IMR-90 (cell line): ENCODE results near the gene DNAJC5G. TPM values are rescaled to one million over a fixed set of nuclear protein-coding genes. Genes with fewer than 3 reads are reported as not detected.

ENCODE experiments used
- ATAC-seq: fragments of 200-7000 bp; cut with Tn5 transposase; 2 replicates; pipeline ENCODE4 v1.9.1; 2020; ENCODE audit warnings: low read depth, mild to moderate bottlenecking, moderate library complexity
- BruUV-seq: library from RNA; stranded (reverse); fragments of 400-500 nt; replicated peaks from 2 replicates; lab custom pipeline; 2021; lab: Mats Ljungman, UMichigan
- CTCF ChIA-PET: fragments of 300-600 bp; formaldehyde crosslinking; extraction: SDS; loops from one replicate; lab custom pipeline; 2021; ENCODE audit warnings: antibody characterized with exemption; lab: Yijun Ruan, JAX
- POLR2A ChIA-PET: fragments of 300-600 bp; sonication (Branson Sonifier 250); formaldehyde crosslinking; loops from one replicate; lab custom pipeline; 2022; ENCODE audit warnings: antibody characterized with exemption; ENCODE audit not compliant: unreplicated experiment; lab: Charles Lee
- DNase-seq: peaks from one replicate; pipeline ENCODE4 v3.0.0; 2013
- H2AFZ ChIP-seq: replicated peaks from 2 replicates; pipeline ENCODE3; 2013; ENCODE audit warnings: low read length, mild to moderate bottlenecking; ENCODE audit not compliant: poor library complexity
- H2AK5ac ChIP-seq: 2 replicates; pipeline ENCODE4 v1.6.1; 2013; ENCODE audit warnings: low read depth, low read length, inconsistent platforms
- H2AK9ac ChIP-seq: replicated peaks from 2 replicates; pipeline ENCODE3; 2013; ENCODE audit warnings: mild to moderate bottlenecking, low read depth, low read length, moderate library complexity; ENCODE audit not compliant: poor library complexity
- H2BK120ac ChIP-seq: 2 replicates; pipeline ENCODE4 v1.6.1; 2013; ENCODE audit warnings: low read depth, low read length, inconsistent platforms
- H2BK15ac ChIP-seq: 3 replicates; pipeline ENCODE4 v1.6.1; 2013; ENCODE audit warnings: low read depth, low read length, inconsistent platforms
- H2BK20ac ChIP-seq: 2 replicates; pipeline ENCODE4 v1.6.1; 2013; ENCODE audit warnings: low read depth, mild to moderate bottlenecking, inconsistent platforms, low read length, moderate library complexity
- H2BK5ac ChIP-seq: 2 replicates; pipeline ENCODE4 v1.6.1; 2013; ENCODE audit warnings: mild to moderate bottlenecking, low read depth, low read length, inconsistent platforms; ENCODE audit not compliant: poor library complexity, severe bottlenecking
- H3K14ac ChIP-seq: replicated peaks from 2 replicates; pipeline ENCODE4 v1.6.1; 2013; ENCODE audit warnings: low read depth, low read length, inconsistent platforms
- H3K18ac ChIP-seq: 2 replicates; pipeline ENCODE4 v1.6.1; 2013; ENCODE audit warnings: low read depth, low read length, control low read depth
- H3K23ac ChIP-seq: 2 replicates; pipeline ENCODE4 v1.6.1; 2013; ENCODE audit warnings: low read depth, low read length, inconsistent platforms
- H3K27ac ChIP-seq: 2 replicates; pipeline ENCODE4 v1.5.1; 2013; ENCODE audit warnings: mild to moderate bottlenecking, control low read depth, low read length; ENCODE audit not compliant: insufficient read depth
- H3K27me3 ChIP-seq: 2 replicates; pipeline ENCODE4 v1.6.1; 2013; ENCODE audit warnings: low read length; ENCODE audit not compliant: control insufficient read depth, insufficient read depth
- H3K36me3 ChIP-seq: 2 replicates; pipeline ENCODE4 v1.6.1; 2013; ENCODE audit warnings: low read length, mixed read lengths; ENCODE audit not compliant: control insufficient read depth, insufficient read depth
- H3K4ac ChIP-seq: 2 replicates; pipeline ENCODE4 v1.6.1; 2013; ENCODE audit warnings: low read depth, low read length, inconsistent platforms
- H3K4me1 ChIP-seq: 2 replicates; pipeline ENCODE4 v1.6.1; 2013; ENCODE audit warnings: low read length, mixed read lengths; ENCODE audit not compliant: control insufficient read depth, insufficient read depth
- H3K4me2 ChIP-seq: 2 replicates; pipeline ENCODE4 v1.6.1; 2013; ENCODE audit warnings: low read depth, mild to moderate bottlenecking, control low read depth, low read length, moderate library complexity
- H3K4me3 ChIP-seq: 2 replicates; pipeline ENCODE4 v1.5.1; 2013; ENCODE audit warnings: low read depth, mild to moderate bottlenecking, control low read depth, low read length, moderate library complexity; ENCODE audit not compliant: insufficient read depth
- H3K56ac ChIP-seq: 2 replicates; pipeline ENCODE4 v1.6.1; 2013; ENCODE audit warnings: low read length, inconsistent platforms; ENCODE audit not compliant: insufficient read depth; ENCODE audit errors: extremely low read depth
- H3K79me1 ChIP-seq, 2 experiments: 2 replicates each; pipeline ENCODE4 v1.6.1; 2013; ENCODE audit warnings: low read length in 2 of 2, inconsistent platforms in 1 of 2, low read depth in 1 of 2
- H3K9ac ChIP-seq: 2 replicates; pipeline ENCODE4 v1.6.1; 2013; ENCODE audit warnings: low read depth, low read length, control low read depth
- H3K9me1 ChIP-seq: 2 replicates; pipeline ENCODE4 v1.6.1; 2013; ENCODE audit warnings: low read length, inconsistent platforms; ENCODE audit not compliant: insufficient read depth
- H3K9me3 ChIP-seq: 2 replicates; pipeline ENCODE4 v1.6.1; 2013; ENCODE audit warnings: low read length; ENCODE audit not compliant: control insufficient read depth, insufficient read depth
- H4K20me1 ChIP-seq: 2 replicates; pipeline ENCODE4 v1.6.1; 2013; ENCODE audit warnings: low read length, inconsistent platforms; ENCODE audit not compliant: insufficient read depth
- H4K5ac ChIP-seq: 2 replicates; pipeline ENCODE4 v1.6.1; 2013; ENCODE audit warnings: mild to moderate bottlenecking, low read depth, low read length, control low read depth
- H4K8ac ChIP-seq, 2 experiments: 2 replicates each; pipeline ENCODE4 v1.6.1; 2013; ENCODE audit warnings: low read depth in 2 of 2, low read length in 2 of 2, control low read depth in 1 of 2, inconsistent platforms in 1 of 2
- H4K91ac ChIP-seq: 2 replicates; pipeline ENCODE4 v1.6.1; 2013; ENCODE audit warnings: low read depth, low read length, inconsistent platforms; ENCODE audit not compliant: insufficient read depth
- MXI1 ChIP-seq: IDR thresholded peaks from 2 replicates; pipeline ENCODE4 v1.6.1; 2012; ENCODE audit warnings: low read depth, mild to moderate bottlenecking, low read length, moderate library complexity, borderline replicate concordance
- RAD21 ChIP-seq: IDR thresholded peaks from 2 replicates; pipeline ENCODE4 v1.6.1; 2012; ENCODE audit warnings: low read length, improper control_type of control experiment
- WGBS, 2 experiments: methylation state at CpG; one replicate each; pipeline versions ENCODE4 v1.1.5 to v1.1.7; 2013; ENCODE audit warnings: missing lambda C conversion rate in 2 of 2; ENCODE audit not compliant: insufficient read length in 1 of 2; ENCODE audit errors: extremely low coverage in 2 of 2; 5-methylcytosine and 5-hydroxymethylcytosine counted together
- dilution Hi-C: fragments of 300-500 bp; cut with HindIII; formaldehyde crosslinking; loops from one replicate; pipeline ENCODE4 v1.14.3; 2018; ENCODE audit warnings: low sequenced_read_pairs; ENCODE audit not compliant: unreplicated experiment
- in situ Hi-C: fragments of 300-500 bp; cut with MboI; formaldehyde crosslinking; loops from 3 replicates; pipeline ENCODE4 v1.14.3; 2019; ENCODE audit warnings: low sequenced_read_pairs, inconsistent platforms, mixed read lengths
- intact Hi-C: fragments of 100-400 bp; cut with micrococcal nuclease; formaldehyde crosslinking; loops from 2 replicates; pipeline ENCODE4 v1.10.0; 2022
- polyA plus RNA-seq, 3 experiments: library from polyadenylated mRNA; depleted of rRNA; stranded (reverse); fragments of >200 nt; gene quantifications; 2 replicates each; pipeline ENCODE4 v1.2.3, GENCODE V29; 2012; ENCODE audit warnings: low replicate concordance in 1 of 3
- total RNA-seq: library from RNA; depleted of rRNA; stranded (reverse); fragments of >200 nt; gene quantifications from 2 replicates; pipeline ENCODE4 v1.2.3, GENCODE V29; 2012

The DNAJC5G gene
- total and polyA plus RNA-seq, 2 of the 4 experiments (the other 2 are of a cell fraction) = not detected

GRCh38 chr2:27308359-27308881, 33.2 kb downstream of the DNAJC5G start, which contains the start of gene UCN:
Gene UCN (minus strand): TSS chr2:27308445. CDS start chr2:27307895, 550 bp downstream.
- H3K18ac ChIP-seq = no peak within 1 kb of the TSS
- no peak within 1 kb of the TSS for H2BK120ac ChIP-seq
- H3K23ac ChIP-seq = no peak within 1 kb of the TSS
- H2AK5ac ChIP-seq = no peak within 1 kb of the TSS
- no peaks in the 10 kb centered on the region; the same call in 1 of the 2 replicates for H3K9me1 ChIP-seq
- H2BK20ac ChIP-seq = no peak within 1 kb of the TSS
- intact Hi-C loops = no loop called here
- CTCF ChIA-PET = no interaction called here
- H3K27me3 ChIP-seq = peaks cover 41% of the 10 kb centered on the region
- no peak within 1 kb of the TSS for H3K4me3 ChIP-seq
- no peak within 1 kb of the TSS for H3K4ac ChIP-seq
- dilution Hi-C loops = no loop called here
- H3K36me3 ChIP-seq = peaks cover 14% of the 10 kb centered on the region
- H3K9me3 ChIP-seq = no peaks in the 10 kb centered on the region; the same call in 1 of the 2 replicates
- no TSS peak for BruUV-seq
- peak within 1 kb of the TSS; percentile 10 for H2AK9ac ChIP-seq
- no peak within 1 kb of the TSS for H4K8ac ChIP-seq
- DNase-seq = peak; percentile 34
- no peak within 1 kb of the TSS for H2BK5ac ChIP-seq
- H3K79me1 ChIP-seq = no peaks in the 10 kb centered on the region
- no peak within 1 kb of the TSS for H3K56ac ChIP-seq
- no peak within 1 kb of the TSS for H4K5ac ChIP-seq
- in situ Hi-C loops = no loop called here
- POLR2A ChIA-PET = no interaction called here
- no peaks in the 10 kb centered on the region; the same call in 1 of the 2 replicates for H3K4me1 ChIP-seq
- peaks cover 10% of the 10 kb centered on the region for H4K20me1 ChIP-seq
- H3K27ac ChIP-seq = no peak within 1 kb of the TSS
- TF ChIP-seq RAD21 = no peak
- TF ChIP-seq MXI1 = peak; percentile 96
- no peak within 1 kb of the TSS for H2BK15ac ChIP-seq
- H2AFZ ChIP-seq = peak within 1 kb of the TSS; percentile 21
- WGBS, 2 experiments = 30% methylated on average over 5 of the region's 25 CpGs; no CpG with 5 or more reads in 1 of the 2 experiments
- H3K4me2 ChIP-seq = no peak within 1 kb of the TSS
- no peak within 1 kb of the TSS for H3K14ac ChIP-seq
- no peak within 1 kb of the TSS for H4K91ac ChIP-seq
- ATAC-seq = peak; percentile 81
- H3K9ac ChIP-seq = no peak within 1 kb of the TSS
